Hepatocyte (in vitro differentiated cells): ENCODE measurements around the gene KIF3A. TPM values are rescaled to one million over a fixed set of nuclear protein-coding genes. Genes with fewer than 3 reads are reported as not detected.

Experiments used
- DNase-seq: peaks from one replicate; pipeline ENCODE4 v3.0.0-alpha.2; 2016; ENCODE audit warnings: low spot score
- H2AFZ ChIP-seq: fragments of 200-600 bp; sonication (generic); 2 replicates; pipeline ENCODE4 v1.6.0; 2016; ENCODE audit warnings: antibody characterized with exemption, mild to moderate bottlenecking
- H3K27ac ChIP-seq: fragments of 200-600 bp; sonication (generic); 2 replicates; pipeline ENCODE4 v1.5.1; 2016; ENCODE audit warnings: mild to moderate bottlenecking
- H3K27me3 ChIP-seq: fragments of 200-600 bp; sonication (generic); 2 replicates; pipeline ENCODE4 v1.6.1; 2016
- H3K36me3 ChIP-seq: fragments of 200-600 bp; sonication (generic); replicated peaks from 2 replicates; pipeline ENCODE4 v1.5.1; 2016; ENCODE audit warnings: low read depth; ENCODE audit not compliant: insufficient read depth
- H3K4me1 ChIP-seq: fragments of 200-600 bp; sonication (generic); 2 replicates; pipeline ENCODE4 v1.5.1; 2016; ENCODE audit warnings: mild to moderate bottlenecking, moderate library complexity; ENCODE audit not compliant: insufficient read depth
- H3K4me2 ChIP-seq: fragments of 200-600 bp; sonication (generic); 2 replicates; pipeline ENCODE4 v1.6.0; 2016
- H3K4me3 ChIP-seq: fragments of 200-600 bp; sonication (generic); 2 replicates; pipeline ENCODE4 v1.5.1; 2016; ENCODE audit warnings: mild to moderate bottlenecking
- H3K79me2 ChIP-seq: fragments of 200-600 bp; sonication (generic); 2 replicates; pipeline ENCODE4 v1.6.0; 2017; ENCODE audit warnings: mild to moderate bottlenecking
- H3K9me2 ChIP-seq: fragments of 200-600 bp; sonication (generic); replicated peaks from 2 replicates; pipeline ENCODE4 v1.6.0; 2017; ENCODE audit warnings: mild to moderate bottlenecking; ENCODE audit not compliant: insufficient read depth
- H3K9me3 ChIP-seq: fragments of 200-600 bp; sonication (generic); 2 replicates; pipeline ENCODE4 v1.5.1; 2016; ENCODE audit warnings: low read depth, mild to moderate bottlenecking
- H4K20me1 ChIP-seq: fragments of 200-600 bp; sonication (generic); 2 replicates; pipeline ENCODE4 v1.6.0; 2016; ENCODE audit warnings: mild to moderate bottlenecking; ENCODE audit not compliant: insufficient read depth, poor library complexity, severe bottlenecking
- CTCF ChIP-seq: fragments of 200-600 bp; sonication (generic); IDR thresholded peaks from 2 replicates; pipeline ENCODE4 v1.5.1; 2016; ENCODE audit warnings: antibody characterized with exemption, mild to moderate bottlenecking; ENCODE audit not compliant: poor library complexity
- EZH2 ChIP-seq: fragments of 200-600 bp; sonication (generic); IDR thresholded peaks from 2 replicates; pipeline ENCODE4 v1.6.1; 2016; ENCODE audit warnings: antibody characterized with exemption, mild to moderate bottlenecking, borderline replicate concordance
- EZH2phosphoT487 ChIP-seq: fragments of 200-600 bp; sonication (generic); IDR thresholded peaks from one replicate; pipeline ENCODE4 v1.6.1; 2018; ENCODE audit warnings: antibody characterized with exemption, mild to moderate bottlenecking, low read depth, moderate library complexity; ENCODE audit not compliant: unreplicated experiment, severe bottlenecking
- WGBS: methylation state at CpG from one replicate; pipeline ENCODE4 v1.1.6; 2016; ENCODE audit warnings: low lambda C conversion rate; ENCODE audit errors: missing lambda C conversion rate; 5-methylcytosine and 5-hydroxymethylcytosine counted together
- polyA plus RNA-seq: library from polyadenylated mRNA; unstranded; fragments of >200 nt; fragmentation: Nextera tagmentation; extraction: Ambion mirVana; gene quantifications from 2 replicates; pipeline ENCODE4 v1.2.1, GENCODE V29; 2016
- total RNA-seq: library from RNA; depleted of rRNA; stranded (reverse); fragments of >200 nt; gene quantifications from 2 replicates; pipeline ENCODE4 v1.2.3, GENCODE V29; 2014

Gene KIF3A
- total and polyA plus RNA-seq, 2 experiments from 2014 or later, result 9.2 to 12.6 TPM

- H3K9me3 ChIP-seq, result no peaks in the 10 kb centered on the region
- no peaks in the 10 kb centered on the region for H3K27me3 ChIP-seq
- TF ChIP-seq EZH2phosphoT487 (no peak), CTCF (no peak), EZH2 (no peak)
- DNase-seq, result no peak
- 95% methylated on average over 5 of the region's 10 CpGs for WGBS
- H4K20me1 ChIP-seq, result no peaks in the 10 kb centered on the region
- H3K4me1 ChIP-seq, result peaks cover 22% of the 10 kb centered on the region
- no peak overlapping the region for H2AFZ ChIP-seq
- H3K27ac ChIP-seq, result no peak overlapping the region
- H3K4me2 ChIP-seq, result no peak overlapping the region
- no peaks in the 10 kb centered on the region for H3K36me3 ChIP-seq
- H3K4me3 ChIP-seq, result no peak overlapping the region
- no peaks in the 10 kb centered on the region for H3K9me2 ChIP-seq
- no peaks in the 10 kb centered on the region for H3K79me2 ChIP-seq
Observed at GRCh38 chr5:132667309-132667708, 70.0 kb downstream of the KIF3A start.

- H3K27me3 ChIP-seq, result no peaks in the 10 kb centered on the region
- H3K36me3 ChIP-seq, result no peaks in the 10 kb centered on the region
- H3K4me2 ChIP-seq, result no peak overlapping the region
- H3K27ac ChIP-seq, result peak overlapping the region; percentile 47
- H4K20me1 ChIP-seq, result no peaks in the 10 kb centered on the region
- H3K9me3 ChIP-seq, result no peaks in the 10 kb centered on the region
- no peak for TF ChIP-seq EZH2
- no peak for TF ChIP-seq CTCF
- no peak for TF ChIP-seq EZH2phosphoT487
- WGBS, result 83% methylated on average over 16 of the region's 16 CpGs
- H3K4me1 ChIP-seq, result peaks cover 22% of the 10 kb centered on the region
- no peak overlapping the region for H2AFZ ChIP-seq
- H3K4me3 ChIP-seq, result no peak overlapping the region
- H3K79me2 ChIP-seq, result no peaks in the 10 kb centered on the region
- peak; percentile 39 for DNase-seq
- H3K9me2 ChIP-seq, result no peaks in the 10 kb centered on the region
Observed at GRCh38 chr5:132666310-132667123, 70.8 kb downstream of the KIF3A start.

- H3K9me3 ChIP-seq, result no peaks in the 10 kb centered on the region
- H3K79me2 ChIP-seq, result no peaks in the 10 kb centered on the region
- H3K4me1 ChIP-seq, result peaks cover 22% of the 10 kb centered on the region
- no peak overlapping the region for H3K4me3 ChIP-seq
- DNase-seq, result no peak
- H3K27ac ChIP-seq, result no peak overlapping the region
- no peaks in the 10 kb centered on the region for H3K27me3 ChIP-seq
- WGBS, result 78% methylated on average over 21 of the region's 21 CpGs
- H3K36me3 ChIP-seq, result no peaks in the 10 kb centered on the region
- TF ChIP-seq EZH2 (no peak), EZH2phosphoT487 (no peak), CTCF (no peak)
- H3K9me2 ChIP-seq, result no peaks in the 10 kb centered on the region
- H4K20me1 ChIP-seq, result no peaks in the 10 kb centered on the region
- no peak overlapping the region for H2AFZ ChIP-seq
- H3K4me2 ChIP-seq, result no peak overlapping the region
Observed at GRCh38 chr5:132665574-132666080, 71.7 kb downstream of the KIF3A start.
